ENCODE results near the gene MRPS35.
"Not testable (repeated sequence)": the region's sequence is repeated elsewhere in the genome, so short reads cannot be mapped to it uniquely, and the experiment has no call there.

The MRPS35 gene

DNA sequence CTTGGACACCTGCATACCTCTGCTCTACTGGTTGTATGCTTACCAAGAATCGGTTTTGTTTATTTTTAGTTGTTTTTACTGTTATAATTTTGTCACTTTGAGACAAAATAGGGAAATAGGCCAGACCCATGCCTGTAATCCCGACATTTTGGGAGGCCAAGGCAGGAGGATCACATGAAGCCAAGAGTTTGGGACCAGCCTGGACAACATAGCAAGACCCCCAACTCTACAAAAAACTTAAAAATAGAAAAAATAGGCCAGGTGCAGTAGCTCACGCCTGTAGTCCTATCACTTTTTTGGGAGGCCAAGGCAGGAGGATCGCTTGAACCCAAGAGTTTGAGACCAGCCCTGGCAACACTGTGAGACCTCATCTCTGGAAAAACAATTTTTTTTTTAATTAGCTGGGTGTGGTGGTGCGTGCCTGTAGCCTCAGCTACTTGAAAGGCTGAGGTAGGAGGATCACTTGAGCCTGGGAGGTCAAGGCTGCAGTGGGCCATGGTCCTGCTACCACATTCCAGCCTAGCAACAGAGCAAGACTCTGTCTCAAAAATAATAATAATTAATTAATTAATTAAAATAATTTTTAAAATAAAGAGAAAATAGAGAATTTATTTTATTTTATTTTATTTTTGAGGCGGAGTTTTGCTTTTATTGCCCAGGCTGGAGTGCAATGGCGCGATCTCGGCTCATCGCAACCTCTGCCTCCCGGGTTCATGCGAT, 1.3 kb upstream of the MRPS35 start:
- DNase-seq, result no peak

DNA sequence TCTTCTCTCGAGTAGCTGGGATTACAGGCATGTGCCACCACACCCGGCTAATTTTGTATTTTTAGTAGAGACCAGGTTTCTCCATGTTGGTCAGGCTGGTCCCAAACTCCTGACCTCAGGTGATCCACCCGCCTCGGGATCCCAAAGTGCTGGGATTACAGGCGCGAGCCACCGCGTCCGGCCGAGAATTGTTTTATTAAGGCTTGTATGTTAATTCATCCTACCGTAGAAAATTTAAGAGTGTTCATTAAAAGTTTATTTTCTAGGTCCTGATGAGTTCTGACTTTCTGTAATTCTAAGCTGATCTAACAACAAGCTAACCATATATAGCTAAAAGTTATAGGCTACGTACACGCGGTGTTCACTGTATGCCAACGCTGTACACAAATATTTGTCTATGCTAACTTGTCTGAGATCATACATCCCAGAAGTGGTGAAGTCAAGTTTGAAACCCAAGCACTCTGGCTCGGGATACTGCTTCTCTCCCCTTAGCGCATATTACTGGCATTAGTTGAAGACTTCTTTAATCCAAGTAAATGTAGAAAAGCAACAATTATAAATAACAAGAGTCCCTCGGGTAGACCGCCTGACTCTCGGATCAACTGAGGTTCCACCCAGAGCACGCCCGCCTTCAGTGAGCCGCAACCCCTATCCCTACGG, 570 bp upstream of the MRPS35 start:
- DNase-seq, result no peak

DNA sequence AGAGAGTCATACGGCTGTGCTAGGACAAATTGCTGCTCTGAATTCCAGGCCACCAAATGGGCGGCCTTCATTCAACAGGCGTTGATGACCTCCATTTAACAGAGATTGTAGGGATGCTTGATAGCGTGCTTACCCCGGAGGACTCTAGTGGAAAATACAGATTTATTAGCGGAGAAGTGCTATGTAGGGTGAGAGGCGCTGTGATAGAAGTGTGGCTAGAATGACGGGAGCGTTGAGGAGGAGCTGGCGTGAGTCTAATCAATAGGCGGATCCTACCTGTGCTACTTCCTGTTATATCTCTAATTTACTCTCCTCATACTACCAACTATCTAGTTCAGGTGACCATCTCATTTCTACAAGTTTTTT, 668 bp downstream of the MRPS35 start:
- DNase-seq, result no peak

DNA sequence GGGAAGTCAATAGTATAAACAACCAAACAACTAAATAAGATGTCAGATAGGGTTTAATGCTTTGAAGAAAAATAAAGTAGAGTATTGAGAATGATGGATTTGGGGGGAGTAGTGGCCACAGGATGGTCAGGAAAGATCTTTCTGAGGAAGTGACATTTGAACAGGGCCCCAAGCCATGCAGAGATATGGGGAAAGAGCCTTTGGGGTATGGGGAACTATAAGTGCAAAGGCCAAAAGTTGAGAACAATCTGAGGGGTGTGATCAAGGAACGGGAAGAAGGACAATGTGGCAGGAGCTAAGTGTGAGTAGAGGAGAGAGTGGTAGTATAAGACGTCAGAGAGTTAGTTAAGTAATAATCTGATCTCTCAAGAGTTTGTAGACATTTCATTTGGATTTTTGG, 1.3 kb downstream of the MRPS35 start:
- no peak for DNase-seq

DNA sequence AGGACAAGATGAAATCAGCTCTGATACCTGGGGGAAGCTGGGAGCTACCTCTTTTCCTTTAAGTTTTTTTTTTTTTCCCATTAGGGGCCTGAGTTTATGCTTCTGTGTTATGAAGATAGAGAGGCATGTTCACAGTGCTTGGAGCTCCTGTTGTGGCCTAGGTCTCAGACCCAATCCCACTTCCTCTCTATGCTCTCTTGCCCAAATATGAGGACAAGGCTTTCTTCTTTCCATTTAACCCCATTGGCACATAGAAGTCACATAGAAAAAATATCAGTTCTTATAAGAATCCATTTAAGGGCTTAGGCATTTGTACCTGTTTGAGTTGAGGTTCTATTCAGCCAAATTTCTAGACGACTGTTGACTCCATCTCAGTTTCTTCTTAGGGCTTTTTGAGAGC, 12.6 kb downstream of the MRPS35 start:
- DNase-seq, result no peak

DNA sequence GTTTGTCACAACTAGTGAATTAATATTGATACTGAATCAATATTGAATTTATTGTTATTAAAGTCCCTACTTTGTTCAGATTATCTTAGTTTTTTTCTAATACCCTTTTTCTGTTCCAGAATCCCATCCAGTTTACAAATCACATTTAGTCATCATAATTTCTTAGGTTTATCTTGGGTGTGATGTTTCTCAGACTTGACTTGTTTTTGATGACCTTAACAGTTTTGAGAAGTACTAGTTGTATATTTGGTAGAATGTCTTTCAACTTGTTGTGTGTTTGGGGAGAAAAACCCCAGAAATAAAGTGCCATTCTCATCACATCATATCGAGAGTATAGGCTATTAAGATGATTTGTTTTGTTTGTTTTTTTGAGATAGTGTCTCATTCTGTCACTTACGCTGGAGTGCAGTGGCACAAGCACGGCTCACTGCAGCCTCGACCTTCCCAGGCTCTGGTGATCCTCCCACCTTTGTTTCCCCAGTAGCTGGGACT, 19.5 kb downstream of the MRPS35 start:
- no peak for DNase-seq

DNA sequence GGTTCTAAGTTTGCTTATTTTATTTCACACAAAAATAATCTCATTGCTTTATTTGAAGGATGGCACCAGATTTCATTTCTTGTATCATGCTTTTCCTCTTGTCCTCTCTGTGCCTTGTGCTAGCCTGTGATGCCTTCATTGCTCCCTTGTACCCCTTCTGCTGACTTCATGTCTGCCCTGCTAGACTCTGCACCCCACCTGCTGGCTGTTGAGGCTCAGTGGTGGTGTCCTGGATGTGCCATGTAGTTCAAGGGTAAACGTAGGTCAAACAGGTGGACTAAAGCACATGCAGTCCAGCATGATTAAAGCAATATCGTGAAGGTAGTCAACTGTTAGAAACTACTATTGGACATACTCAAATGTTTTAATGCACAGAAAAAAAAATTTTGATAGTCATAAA, 21.6 kb downstream of the MRPS35 start:
- no peak for DNase-seq

DNA sequence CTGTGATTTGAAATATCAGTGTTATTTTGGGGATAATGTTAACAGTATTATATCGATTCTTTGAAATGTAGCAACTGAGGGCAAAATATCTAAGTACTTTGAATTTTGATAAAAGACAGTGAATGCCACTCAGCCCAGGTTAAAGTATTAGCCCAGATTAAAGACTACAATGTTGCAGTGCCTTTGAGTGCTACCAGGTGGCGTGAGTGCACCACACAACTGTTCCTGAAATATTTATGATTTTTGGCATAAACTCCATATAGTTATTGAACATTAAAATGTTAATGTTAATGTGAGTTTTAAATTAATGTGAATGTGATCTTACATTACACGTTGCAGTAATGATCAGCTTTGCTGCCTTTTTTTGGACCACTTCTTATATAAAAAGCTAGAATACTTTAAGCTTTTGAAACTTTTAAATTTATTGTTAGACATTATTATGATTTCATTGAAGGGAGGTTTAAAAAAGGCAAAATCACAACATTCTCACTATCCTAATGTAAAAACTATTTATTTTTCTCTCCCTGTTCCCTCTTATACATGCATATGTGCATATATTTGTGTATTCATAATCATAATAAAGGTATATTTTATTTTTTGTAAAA, 22.5 kb downstream of the MRPS35 start:
- DNase-seq, result no peak

DNA sequence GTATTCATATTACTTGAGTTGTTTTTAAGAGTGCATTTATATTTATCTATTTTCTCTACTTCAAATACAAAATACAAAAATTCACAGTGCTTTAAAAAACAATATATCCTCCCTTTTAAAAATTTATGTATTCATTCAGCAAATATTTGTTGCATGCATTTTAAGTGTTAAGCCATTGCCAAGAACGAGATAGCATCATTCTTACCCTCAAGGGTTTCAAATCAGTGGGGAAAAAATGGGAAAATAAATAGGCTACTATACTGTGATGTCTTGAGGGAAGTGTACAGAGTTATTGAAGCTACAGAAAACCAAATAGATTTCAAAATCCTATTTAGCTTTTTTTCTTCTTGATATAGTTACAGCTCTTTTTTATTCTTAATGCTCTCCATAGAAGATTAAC, 23.2 kb downstream of the MRPS35 start:
- no peak for DNase-seq

DNA sequence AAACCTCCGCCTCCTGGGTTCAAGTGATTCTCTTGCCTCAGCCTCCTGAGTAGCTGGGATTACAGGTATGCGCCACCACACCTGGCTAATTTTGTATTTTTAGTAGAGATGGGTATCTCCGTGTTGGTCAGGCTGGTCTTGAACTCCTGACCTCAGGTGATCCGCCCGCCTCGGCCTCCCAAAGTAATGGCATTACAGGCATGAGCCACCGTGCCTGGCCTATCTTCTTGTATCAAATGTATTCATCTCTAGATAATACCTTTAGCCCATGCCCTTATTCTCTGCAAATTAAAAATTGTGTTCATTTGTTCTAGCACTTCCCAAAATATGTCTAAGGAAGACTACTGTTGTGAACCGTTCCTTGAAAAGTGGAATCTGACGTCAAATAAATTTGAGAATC, 23.7 kb downstream of the MRPS35 start:
- not testable (repeated sequence) for DNase-seq

DNA sequence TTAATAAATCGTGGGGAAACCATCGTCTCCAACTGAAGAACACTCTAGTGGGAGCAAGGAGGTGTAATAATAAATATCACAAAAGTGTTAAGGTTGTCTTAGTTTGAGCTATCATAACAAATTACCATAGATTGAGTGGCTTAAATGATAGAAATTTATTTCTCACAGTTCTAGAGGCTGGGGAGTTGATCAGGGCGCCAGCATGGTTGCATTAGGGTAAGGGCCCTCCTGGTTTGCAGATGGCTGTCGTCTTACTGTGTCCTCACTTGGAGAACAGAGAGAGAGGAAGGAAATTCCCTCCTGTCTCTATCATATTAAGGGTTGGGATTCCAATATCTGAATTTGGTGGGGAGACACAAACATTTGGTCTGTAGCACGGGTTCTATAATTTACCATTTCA, 33.0 kb downstream of the MRPS35 start:
- no peak for DNase-seq

DNA sequence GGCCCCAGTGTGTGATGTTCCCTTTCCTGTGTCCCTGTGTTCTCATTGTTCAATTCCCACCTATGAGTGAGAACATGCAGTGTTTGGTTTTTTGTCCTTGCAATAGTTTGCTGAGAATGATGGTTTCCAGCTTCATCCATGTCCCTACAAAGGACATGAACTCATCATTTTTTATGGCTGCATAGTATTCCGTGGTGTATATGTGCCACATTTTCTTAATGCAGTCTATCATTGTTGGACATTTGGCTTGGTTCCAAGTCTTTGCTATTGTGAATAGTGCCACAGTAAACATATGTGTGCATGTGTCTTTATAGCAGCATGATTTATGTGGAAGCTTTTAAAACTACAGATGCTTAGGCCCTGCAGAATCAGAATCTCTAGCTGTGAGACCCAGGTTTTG, 35.1 kb downstream of the MRPS35 start:
- not testable (repeated sequence) for DNase-seq

DNA sequence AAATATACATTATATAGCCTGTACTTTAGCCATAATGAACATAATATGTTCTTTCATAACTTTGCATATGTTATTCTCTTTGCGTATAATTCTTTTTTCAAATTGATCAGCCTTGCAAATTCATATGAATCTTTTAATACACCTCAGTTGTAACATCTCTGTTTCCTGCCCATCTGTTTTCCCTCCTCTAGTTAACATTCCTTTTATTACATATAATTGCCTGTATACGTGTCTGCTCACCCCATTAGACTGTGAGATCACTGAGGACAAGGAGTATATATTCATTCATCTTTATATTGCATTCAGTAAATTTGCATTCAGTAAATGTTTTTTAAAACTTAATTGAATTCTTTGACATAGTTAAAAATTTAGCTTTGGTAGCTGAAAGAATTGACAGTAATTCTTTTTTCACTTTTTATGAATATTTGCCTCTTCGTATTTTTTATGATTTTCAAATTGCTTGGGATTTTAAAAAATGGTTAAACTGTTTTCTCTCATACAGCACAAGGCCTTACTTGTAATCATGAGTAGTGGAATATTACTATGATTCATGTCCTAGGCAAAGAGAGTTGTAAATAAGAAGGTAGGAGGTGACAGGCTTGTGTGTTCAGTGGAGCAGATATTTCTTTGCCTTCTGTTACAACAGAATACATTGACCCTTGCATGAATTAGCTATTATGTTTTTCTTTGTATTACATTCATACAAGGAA, 36.6 kb downstream of the MRPS35 start:
- no peak for DNase-seq

DNA sequence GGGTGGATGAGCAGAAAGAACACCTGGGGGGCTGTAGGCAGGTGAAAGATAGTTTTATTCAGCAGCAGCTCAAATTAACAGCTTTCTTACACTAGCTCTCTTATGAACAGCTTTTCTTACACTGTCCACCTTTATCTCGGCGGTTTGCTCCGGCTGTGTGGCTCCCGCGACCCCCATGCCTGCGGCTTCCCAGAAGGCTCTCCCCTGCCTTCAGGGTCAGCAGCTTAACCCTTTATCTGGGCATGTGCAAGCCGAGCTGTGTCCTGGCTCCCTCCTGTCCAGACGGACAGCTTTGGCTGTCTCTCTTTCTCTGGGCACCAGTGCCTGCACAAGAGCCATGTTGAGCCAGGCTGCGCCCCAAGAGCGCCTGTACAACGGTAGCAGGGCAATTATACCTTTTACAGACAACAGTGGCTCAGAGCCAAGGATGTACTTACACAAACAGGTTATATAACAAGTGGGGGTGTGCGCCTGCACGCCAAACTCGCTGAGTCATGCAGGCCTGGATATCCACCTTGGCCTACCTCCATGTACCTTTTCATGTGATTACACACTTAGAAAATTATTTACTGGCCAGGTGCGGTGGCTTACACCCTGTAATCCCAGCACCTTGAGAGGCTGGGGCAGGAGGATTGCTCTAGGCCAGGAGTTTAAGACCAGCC, 40.9 kb downstream of the MRPS35 start:
- no peak for DNase-seq

DNA sequence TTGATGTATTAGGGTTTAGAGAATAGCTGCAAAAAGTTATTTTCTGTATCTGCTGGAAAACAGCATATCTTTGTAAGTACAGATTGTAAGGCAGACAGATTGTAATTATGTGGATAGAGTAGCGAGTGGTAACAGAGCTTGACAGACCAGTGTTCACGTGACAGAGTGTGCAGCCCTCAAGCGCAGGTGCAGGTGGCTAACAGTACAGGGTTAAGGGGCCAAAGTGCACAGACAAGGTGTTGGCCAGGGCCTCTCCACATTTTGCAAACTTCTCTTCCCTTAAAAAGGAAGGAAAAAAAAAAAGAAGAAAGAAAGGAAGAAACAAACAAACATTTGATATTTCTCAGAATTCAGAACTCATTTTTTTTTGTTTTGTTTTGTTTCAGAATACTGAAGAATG, 44.2 kb downstream of the MRPS35 start:
- no peak for DNase-seq

DNA sequence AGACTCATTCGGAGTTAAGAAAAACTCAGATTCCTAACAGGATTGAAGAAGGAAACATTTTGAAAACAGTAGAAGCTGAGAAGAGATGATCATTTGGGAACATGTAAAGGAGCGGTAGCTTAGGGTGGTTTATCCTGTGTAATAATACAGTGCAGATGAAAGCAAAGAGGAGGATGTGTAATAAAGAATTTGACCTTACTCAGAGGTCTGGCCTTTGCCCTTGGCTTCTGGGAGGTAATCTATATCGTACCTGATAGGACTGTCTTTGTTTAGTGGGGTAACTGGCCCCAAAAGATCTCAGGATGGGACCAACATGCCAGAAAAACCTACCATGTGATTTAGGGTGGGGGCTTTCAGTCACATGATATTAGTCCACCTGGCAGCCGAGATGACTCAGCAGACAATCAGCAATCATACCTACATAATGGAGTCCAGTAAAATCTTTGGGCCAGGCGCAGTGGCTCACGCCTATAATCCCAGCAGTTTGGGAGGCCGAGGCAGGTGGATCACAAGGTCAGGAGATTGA, 46.1 kb downstream of the MRPS35 start:
- no peak for DNase-seq

DNA sequence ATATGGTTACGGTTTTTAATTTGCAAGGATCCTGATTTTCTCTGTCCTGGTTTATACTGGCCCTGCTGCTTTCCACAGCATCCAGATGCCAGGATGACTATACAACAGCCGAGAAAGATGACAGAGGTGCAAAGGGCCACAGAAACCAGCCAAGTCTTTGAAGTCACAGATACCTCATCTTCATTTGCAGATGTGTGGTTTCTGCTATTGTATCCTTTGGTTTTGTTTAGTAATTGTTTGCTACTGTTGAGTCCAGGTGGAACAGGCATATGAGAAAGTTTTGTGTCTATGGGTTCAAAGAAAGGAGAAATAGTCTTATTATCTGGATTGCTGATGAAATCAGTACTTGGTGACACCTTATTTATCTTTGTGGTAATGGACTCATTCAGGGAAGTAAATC, 52.1 kb downstream of the MRPS35 start:
- DNase-seq, result no peak

DNA sequence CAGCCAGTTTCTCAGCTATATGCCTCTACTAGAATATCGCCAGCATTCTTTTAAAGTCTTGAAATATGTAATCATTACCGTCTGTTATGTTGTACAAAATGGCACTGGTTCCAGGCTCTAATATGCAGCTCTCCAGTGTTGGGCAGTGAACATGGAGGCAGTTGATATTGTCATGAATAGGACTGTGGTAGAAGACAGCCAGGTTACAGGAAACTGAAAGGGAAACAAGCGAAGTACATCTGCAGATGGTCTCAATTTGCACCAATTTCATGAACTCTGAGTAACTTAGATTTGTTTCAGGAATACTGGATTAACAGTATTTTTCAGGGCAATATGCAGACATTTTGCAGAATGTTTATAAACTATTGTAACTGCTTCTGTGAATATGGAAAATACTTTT, 56.0 kb downstream of the MRPS35 start:
- no peak for DNase-seq

DNA sequence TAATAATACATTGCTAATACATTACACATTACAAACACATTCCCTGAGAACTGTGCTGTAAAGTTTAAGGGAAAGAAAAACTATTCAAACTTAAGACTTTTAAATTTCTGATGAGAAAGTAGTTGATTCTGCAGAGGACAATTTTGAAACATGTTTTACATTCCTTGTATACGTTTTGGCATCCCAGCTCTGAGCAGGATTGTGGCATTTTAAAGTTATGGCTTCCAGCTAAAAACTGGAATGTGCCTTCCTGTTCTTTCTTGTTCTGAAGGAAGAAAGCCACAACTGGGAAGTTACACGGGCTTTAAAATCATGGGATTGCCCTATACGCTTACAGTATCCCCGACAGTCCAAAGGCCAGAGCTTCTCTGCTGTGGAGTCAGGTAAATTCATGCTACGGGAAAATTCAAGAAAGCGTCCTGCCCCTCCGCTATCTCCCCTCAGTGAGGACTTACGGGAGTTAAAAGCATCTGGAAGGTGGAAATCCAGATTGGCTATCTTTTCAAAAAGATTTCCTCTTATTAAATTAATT, 58.6 kb downstream of the MRPS35 start:
- DNase-seq, result no peak

DNA sequence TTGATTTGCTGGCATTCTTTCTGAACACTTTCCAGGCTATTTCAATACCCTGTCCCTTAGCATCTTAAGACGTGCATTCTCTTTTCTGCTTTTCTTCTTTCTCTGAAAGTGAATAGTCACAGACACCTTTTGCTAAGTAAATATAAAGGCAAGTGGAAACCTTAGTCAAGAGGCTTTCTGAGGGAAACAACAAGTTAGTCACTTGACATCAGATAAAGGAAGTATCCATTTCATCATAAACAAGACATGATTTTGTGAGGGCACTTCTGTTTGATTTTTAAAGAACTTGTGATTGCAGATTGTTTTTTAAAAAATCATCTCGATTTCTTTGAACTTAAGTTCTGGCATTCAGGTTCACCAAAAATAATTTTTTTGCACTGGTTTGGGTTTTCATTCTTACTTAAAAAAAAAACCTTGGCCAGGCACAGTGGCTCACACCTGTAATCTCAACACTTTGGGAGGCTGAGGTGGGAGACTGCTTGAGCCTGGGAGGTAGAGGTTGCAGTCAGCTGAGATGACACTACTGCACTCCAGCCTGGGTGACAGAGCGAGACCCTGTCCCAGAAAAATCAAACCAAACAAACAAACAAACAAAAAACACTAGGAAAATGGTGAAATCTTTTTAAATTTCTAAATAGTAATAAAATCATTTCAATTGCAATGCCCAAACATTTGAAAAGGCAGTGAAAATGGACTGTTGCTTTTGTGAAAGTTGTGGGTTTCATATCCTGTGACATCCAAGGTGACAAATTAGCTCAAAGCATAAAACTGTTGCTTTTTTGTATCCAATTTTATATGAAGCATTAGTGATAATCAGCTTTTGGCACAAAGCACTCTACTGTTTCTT, 61.1 kb downstream of the MRPS35 start:
- no peak for DNase-seq

DNA sequence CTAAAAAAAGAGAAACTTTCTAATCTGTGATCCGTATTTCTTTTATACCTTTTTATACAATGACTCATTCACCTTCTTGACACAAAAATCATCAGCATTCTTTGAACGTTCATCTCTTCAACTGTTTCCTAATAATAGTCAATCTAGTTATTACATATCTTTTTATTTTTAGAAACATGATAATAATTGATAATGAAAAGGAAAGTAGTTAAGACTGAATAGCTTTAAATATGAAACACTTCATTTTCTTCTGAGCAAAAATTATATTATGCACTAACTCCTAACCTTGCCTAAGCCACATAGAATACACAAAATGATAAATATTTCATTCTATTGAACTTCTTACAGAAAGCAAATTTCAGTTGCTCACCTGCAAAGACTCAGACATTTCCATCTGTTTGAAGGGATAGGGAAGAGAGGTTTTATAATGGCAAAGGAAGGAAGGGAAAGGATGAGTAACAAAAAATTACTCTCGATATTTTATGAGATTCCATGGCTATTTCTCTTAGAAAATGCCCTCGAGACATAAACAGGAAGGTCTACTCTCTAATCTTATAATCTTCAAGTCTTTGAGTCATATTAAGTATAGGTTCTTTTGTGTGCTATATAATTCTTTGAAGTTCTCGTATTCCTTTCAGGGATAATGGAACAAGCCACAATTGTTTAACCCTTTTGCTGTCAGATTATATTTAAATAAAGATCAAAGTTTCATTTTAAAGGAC, 61.9 kb downstream of the MRPS35 start:
- DNase-seq, result no peak

Measured in activated gamma-delta T cell (primary cell).